H7 (cell line): Measurements from ENCODE around the gene KLHL6. TPM values are rescaled to one million over a fixed set of nuclear protein-coding genes. Genes with fewer than 3 reads are reported as not detected.

Experiments
- DNase-seq: peaks from one replicate; pipeline ENCODE4 v3.0.0; 2012
- H3K27me3 ChIP-seq: 2 replicates; pipeline ENCODE4 v1.6.0; 2011; ENCODE audit warnings: mild to moderate bottlenecking, low read length; ENCODE audit not compliant: control insufficient read depth, insufficient read depth
- H3K36me3 ChIP-seq: replicated peaks from 2 replicates; pipeline ENCODE4 v1.5.1; 2011; ENCODE audit warnings: low read length; ENCODE audit not compliant: control insufficient read depth, insufficient read depth
- H3K4me3 ChIP-seq: 2 replicates; pipeline ENCODE4 v1.5.1; 2011; ENCODE audit warnings: low read depth, mild to moderate bottlenecking, control low read depth, low read length, moderate library complexity; ENCODE audit not compliant: insufficient read depth
- total RNA-seq: library from RNA; depleted of rRNA; stranded (reverse); fragments of >200 nt; shearing (Covaris generic); gene quantifications from 2 replicates; pipeline ENCODE4 v1.2.3, GENCODE V29; 2014

Gene KLHL6
- total RNA-seq, 1 experiment from 2014 or later, result 0.69 TPM

DNA sequence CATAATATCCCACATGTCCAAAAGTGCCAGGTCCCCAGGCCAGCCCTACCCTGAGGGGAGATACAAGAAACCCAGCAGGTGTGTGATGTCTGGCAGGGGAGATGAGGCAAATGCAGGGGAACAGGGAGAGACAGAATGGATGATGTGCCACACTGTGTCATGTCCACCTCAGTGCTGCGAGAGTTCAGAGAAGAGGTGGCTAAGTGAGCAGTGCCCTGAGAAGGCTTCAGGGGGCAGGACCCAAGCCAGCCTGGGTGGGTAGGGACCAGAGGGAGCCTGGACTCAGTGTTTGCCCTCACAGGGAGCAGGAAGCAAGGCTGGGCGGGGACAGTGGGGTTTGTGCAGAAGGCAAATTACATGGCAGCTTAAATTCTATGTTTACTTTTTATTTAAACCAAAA lies 61.2 kb downstream of the KLHL6 start:
- Histone ChIP-seq H3K27me3 (no peaks in the 10 kb centered on the region), H3K36me3 (no peaks in the 10 kb centered on the region)
- no peak for DNase-seq

DNA sequence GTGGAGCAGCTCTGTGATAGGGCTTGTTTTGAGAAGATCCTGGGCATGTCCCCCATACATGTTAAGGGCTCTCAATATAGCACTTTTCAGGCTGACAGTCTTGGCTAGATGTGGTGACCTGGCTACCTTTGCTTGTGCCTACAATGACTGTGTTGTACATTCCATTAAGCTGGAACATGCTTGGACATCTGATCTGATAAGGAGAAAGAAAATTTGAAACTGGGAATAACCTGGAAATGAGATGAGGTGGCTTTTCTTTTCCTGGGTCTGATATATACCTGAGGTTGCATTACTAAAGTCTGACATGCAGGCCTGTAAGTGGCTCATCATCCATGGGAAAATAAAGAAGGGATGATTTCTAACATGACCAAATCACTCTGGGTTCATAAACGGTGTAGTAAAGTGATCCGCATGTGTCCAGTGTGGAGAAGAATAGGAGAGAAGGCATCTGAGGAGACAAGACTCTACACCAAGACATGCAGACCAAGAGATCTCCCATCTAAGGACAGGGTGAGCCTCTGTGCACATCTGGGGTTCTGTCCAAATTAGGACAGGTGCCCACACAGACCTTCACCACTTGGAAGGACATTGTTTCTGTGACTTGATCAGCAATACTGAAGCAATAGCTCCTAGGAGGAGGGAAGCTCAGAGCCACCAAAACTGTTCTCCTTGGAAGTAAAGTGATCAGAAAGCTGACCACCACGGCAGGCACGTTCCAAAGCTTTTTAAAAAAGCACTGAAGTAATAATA lies 62.0 kb downstream of the KLHL6 start:
- Histone ChIP-seq H3K4me3 (no peak overlapping the region), H3K36me3 (no peaks in the 10 kb centered on the region)
- no peak for DNase-seq

More for the DNA sequence above, 61.2 kb downstream of the KLHL6 start:
- no peak overlapping the region for H3K4me3 ChIP-seq

DNA sequence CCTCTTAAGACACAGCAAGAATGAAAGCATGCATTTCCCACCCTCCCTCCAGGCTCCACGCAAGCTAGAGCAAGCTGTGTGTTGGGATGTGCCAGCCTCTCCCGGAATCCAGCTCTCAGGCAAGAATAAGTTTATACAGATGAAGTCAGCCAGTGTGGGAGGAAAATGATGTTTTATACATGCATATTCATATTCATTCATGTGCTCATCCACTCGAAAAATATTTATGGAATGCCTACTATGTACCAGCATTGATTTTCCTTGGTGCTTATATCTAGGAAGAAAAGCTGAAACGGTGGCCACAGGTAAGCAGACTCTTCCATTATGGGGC lies 62.7 kb downstream of the KLHL6 start:
- Histone ChIP-seq H3K4me3 (no peak overlapping the region), H3K27me3 (no peaks in the 10 kb centered on the region), H3K36me3 (no peaks in the 10 kb centered on the region)
- no peak for DNase-seq

More for the DNA sequence above, 62.0 kb downstream of the KLHL6 start:
- H3K27me3 ChIP-seq, result no peaks in the 10 kb centered on the region

DNA sequence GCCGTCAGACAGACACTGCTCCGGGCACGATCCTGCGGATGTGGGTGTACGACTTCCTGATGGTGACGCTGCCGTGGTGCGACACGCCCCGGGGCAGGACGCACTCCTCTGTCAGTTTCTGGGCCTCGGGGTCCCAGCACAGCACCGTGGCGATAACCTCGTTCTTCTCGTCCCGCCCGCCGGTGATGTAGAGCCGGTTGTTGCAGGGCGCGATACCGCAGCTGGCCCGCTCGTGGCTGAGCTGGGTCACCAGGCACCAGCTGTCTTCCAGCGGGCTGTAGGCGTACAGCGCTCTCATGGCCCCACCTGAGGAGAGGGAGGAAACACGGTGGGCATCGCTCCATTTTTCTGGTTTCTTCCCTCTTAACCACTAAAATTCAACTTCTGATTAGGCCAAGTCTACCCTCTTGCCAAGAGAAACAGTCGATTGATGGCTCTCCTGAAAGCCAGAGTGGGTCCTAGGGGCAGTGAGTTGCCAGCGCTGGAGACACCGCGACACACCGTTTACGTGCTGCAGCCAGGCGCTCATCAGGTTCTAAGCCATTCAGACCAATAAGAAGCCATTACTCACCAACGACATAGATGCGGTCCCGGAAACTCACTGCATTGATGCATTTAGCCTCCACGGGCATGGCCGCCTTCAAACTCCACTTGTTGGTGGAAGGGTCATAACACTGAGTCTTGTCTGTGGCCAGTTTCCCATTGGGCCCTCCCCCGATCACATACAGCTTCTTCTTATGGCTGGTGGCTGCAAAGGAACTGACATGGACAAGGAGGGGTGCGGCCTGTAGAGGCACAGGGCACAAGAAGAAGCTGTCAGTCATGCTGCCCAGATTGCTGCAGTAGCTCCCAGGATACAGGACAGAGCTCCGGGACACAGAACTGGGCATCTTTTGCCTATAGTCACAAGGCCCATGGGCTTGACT lies 63.3 kb downstream of the KLHL6 start:
- no peak for DNase-seq
- Histone ChIP-seq H3K4me3 (no peak overlapping the region), H3K27me3 (no peaks in the 10 kb centered on the region), H3K36me3 (no peaks in the 10 kb centered on the region)

DNA sequence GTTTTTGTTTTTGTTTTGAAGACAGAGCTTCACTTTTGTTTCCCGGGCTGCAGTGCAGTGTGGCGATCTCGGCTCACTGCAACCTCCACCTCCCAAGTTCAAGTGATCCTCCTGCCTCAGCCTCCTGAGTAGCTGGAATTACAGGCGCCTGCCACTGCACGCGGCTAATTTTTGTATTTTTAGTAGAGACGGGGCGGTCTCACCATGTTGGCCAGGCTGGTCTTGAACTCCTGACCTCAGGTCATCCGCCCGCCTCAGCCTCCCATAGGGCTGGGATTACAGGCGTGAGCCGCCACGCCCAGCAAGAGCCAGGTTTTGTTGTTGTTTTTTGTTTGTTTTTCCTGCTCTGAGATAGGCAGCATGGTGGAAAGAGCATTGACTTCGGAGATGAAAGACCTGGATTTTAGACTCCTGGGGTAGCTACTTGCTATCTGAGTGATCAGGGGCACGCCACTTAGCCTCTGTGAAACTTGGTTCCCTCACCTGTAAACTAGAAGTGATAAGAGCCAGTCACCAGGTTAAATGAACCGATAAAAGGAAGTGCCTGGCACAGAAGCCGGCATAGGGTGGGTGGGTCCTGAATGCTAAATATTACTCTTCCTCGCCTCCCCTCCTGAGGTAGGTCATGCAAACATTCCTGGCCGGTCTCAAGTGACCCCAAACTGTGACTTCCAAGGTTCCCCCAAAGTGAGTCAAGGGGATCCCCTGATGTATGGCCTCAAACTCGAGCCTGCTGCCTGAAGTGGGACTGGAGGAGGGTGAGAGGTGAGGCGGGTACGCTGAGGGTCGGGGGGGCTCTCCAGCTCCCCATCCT lies 64.2 kb downstream of the KLHL6 start:
- Histone ChIP-seq H3K27me3 (no peaks in the 10 kb centered on the region), H3K4me3 (no peak overlapping the region), H3K36me3 (no peaks in the 10 kb centered on the region)
- DNase-seq, result no peak

DNA sequence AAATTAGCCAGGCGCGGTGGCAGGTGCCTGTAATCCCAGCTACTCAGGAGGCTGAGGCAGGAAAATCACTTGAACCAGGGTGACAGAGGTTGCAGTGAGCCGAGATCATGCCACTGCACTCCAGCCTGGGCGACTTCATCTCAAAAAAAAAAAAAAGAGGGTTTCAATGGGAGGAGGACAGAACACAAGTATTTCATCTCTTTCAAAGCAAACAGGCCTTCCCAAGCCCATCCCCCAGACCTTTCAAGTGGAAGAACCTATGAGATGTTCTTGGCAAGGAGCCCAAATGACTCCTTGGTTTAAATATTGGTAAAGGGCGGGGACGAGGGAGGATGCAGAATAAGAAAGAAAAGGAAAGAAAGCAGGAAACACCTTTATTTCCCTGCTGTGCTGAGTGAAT lies 64.9 kb downstream of the KLHL6 start:
- DNase-seq, result no peak
- Histone ChIP-seq H3K36me3 (no peaks in the 10 kb centered on the region), H3K4me3 (no peak overlapping the region), H3K27me3 (no peaks in the 10 kb centered on the region)

DNA sequence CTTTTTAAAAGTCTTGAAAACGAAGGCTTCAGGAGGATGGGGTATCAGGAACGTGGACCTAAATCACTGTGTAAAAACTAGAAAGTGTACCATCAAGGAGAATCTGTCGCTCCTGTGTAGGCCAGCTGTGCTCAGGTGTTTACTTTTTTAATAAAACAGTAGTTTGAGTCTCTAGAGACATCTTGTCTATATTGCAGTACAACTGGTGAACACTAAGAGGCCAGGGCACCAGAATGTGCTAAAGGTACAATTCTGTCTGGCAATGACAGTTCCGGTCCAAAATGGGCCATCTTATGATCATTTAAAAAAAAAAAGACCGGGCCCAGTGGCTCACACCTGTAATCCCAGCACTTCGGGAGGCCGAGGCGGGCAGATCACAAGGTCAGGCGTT lies 65.3 kb downstream of the KLHL6 start:
- no peaks in the 10 kb centered on the region for H3K36me3 ChIP-seq
- no peak for DNase-seq
- no peaks in the 10 kb centered on the region for H3K27me3 ChIP-seq
- H3K4me3 ChIP-seq, result no peak overlapping the region

DNA sequence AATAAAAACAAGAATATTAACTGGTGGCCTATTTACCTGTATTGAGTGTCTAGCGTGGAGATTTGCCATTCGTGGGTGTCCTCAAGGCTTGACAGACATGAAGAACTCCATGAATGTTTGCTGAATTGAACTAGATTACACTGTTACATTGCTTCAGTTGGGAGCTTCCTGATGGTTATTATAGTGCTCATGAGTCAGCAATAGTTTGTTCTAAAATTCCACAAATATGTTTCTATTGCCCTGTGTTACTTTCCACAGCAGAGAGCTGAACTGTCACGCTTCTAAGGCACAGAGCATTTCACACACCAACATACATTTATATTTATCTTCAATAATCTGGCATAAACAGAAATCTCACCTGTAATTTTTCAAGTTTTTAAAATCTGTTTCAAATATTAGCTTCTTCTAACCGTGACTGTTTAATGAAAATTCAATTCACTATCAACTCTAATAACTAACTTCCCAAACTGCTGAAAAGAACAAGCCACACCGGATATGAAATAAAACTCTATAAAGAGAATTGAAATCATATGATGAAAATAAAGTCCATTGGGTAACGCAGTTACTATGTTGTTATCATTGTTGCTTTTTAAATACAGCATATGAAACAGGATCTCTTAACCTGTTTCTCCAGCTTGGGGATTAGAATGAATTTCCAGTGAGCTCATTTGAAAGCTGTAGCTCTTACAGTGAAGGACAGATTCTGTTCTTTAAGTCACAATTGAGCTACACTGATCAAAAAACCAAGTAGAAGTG lies 65.9 kb downstream of the KLHL6 start:
- Histone ChIP-seq H3K27me3 (no peaks in the 10 kb centered on the region), H3K36me3 (no peaks in the 10 kb centered on the region), H3K4me3 (no peak overlapping the region)
- DNase-seq, result no peak

DNA sequence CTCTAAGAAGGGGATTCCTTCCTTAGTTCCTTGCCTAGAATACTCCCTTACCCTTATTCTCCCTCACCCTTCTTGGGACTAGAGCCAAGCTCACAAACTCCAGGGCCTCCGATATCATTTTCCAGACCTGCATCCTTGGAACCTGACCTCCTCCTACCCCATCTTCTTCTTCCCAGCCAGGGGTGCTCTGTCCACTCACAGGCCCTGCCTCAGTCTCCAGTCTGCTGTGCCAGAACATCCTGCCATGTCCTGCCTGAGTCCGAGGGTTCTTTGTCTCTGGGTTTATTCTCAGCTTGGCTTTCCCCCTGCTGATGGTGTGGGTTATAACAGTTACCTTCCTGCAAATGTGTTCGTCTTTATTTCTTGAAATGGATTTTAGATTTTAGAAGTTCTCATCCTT lies 67.2 kb downstream of the KLHL6 start:
- Histone ChIP-seq H3K4me3 (no peak overlapping the region), H3K27me3 (no peaks in the 10 kb centered on the region), H3K36me3 (no peaks in the 10 kb centered on the region)
- no peak for DNase-seq

DNA sequence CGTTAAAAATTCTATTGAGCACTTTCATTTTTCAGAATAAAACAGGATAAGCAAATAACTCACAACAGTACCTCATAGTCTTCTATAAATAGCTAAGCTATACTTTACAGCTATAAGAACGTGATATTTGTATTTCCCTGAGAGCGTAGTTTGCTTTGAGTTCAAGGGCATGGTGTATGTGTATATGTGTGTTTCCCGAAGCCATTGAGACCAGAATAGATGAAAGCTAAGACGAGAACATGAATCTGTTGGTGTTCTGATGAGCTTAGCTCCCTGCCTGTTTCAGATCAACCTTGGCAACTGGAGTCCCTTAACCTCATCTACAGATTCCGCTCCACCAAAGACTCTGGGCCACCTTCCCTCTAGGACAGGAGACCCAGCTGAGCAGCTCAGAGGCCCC lies 67.6 kb downstream of the KLHL6 start:
- DNase-seq, result no peak
- H3K27me3 ChIP-seq, result no peaks in the 10 kb centered on the region
- no peaks in the 10 kb centered on the region for H3K36me3 ChIP-seq
- H3K4me3 ChIP-seq, result no peak overlapping the region

DNA sequence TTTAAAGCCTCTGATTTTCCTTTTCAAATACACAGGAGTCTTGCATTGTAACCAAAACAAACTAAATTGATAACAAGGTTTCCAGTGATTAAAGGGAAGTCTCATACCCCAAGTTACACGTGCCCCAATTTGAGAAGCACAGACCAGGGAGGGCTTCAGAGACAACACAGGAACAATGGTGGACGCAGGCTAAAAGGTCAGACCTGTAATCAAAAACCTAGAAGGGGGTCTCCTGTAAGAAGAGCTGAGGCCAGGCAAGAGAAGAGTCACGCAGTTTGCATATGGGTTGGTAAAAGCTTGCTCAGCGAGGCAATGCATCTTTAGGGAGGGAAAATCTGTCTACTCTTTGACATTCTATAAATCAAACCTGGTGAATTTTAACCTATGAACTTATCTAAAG lies 68.5 kb downstream of the KLHL6 start:
- DNase-seq, result no peak
- H3K36me3 ChIP-seq, result no peaks in the 10 kb centered on the region
- no peak overlapping the region for H3K4me3 ChIP-seq
- H3K27me3 ChIP-seq, result no peaks in the 10 kb centered on the region

DNA sequence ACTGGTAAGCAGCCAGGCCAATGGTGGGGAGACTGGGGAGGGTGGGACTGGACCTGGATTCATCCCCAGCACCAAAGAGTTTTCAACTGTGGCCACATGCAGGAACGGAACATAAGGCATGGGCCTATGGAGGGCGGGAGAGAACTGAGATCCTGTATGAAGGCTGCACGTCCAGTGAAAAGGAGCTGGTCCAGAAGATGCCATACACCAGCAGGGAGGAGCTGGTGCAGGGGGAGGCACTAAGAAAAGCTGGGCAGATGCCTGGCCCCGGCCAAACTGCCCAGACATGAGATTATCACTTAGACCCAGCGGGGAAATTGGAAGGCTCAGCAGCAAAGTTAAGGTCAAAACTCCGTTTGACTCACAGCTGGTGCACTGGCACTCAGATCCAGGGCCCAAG lies 69.0 kb downstream of the KLHL6 start:
- Histone ChIP-seq H3K36me3 (no peaks in the 10 kb centered on the region), H3K27me3 (no peaks in the 10 kb centered on the region), H3K4me3 (no peak overlapping the region)
- DNase-seq, result no peak

DNA sequence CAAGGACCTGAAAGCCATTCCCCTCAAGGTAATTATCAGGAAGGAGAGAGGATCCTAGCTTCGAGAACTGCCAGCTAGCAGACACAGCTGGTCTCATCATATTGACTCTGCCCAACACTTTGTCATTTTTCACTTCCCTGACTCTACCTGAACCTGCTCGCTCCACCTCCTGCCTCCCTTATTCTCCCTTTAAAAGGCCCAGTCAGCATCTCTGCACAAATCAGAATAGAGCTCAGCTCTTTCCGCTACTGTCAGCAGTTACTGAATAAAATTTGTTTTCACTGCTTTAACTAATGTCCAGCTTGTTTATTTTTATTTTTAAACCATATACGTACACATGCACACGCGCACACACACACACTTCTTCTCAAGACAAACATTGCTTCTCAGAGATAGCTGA lies 69.9 kb downstream of the KLHL6 start:
- H3K36me3 ChIP-seq, result no peaks in the 10 kb centered on the region
- H3K4me3 ChIP-seq, result no peak overlapping the region
- no peak for DNase-seq
- H3K27me3 ChIP-seq, result no peaks in the 10 kb centered on the region

DNA sequence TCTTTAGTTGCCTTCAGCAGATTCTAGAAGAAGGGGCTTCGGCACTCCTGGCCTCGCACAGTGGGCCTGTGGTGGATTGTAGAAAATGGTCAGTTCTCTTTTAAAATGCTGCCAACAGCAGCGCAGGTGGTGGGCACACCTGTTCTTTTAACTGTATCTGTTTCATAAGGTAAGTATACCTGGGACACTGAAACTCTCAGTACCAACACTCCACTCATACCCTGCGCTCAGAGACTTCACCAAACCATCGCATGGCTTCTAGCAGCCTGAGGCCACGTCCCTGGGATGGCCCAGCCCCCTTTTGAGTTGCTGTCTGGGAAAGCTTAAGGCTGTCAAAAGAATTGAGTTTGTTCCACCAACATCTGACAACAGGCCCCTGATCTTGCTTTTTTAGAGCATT lies 70.4 kb downstream of the KLHL6 start:
- Histone ChIP-seq H3K4me3 (no peak overlapping the region), H3K36me3 (no peaks in the 10 kb centered on the region)
- DNase-seq, result no peak

More for the DNA sequence above, 70.4 kb downstream of the KLHL6 start:
- no peaks in the 10 kb centered on the region for H3K27me3 ChIP-seq
